Eye (tissue), 1 donor: ENCODE measurements around the gene GNAQ.

Experiments
- DNase-seq: peaks from one replicate; pipeline ENCODE4 v3.0.0-alpha.2; 2015

Gene GNAQ

GRCh38 chr9:77935974-77936373, 95.6 kb downstream of the GNAQ start:
- DNase-seq, result no peak

GRCh38 chr9:77935211-77935610, 96.4 kb downstream of the GNAQ start:
- no peak for DNase-seq

GRCh38 chr9:77933976-77934375, 97.6 kb downstream of the GNAQ start:
- no peak for DNase-seq

GRCh38 chr9:77933019-77933418, 98.6 kb downstream of the GNAQ start:
- DNase-seq, result no peak

- DNase-seq, result no peak
These were observed 101.7 kb downstream of the GNAQ start for GRCh38 chr9:77929942-77930341.

- no peak for DNase-seq
These were observed 104.3 kb downstream of the GNAQ start for GRCh38 chr9:77927265-77927664.

GRCh38 chr9:77926371-77926878, 105.2 kb downstream of the GNAQ start:
- no peak for DNase-seq

GRCh38 chr9:77922591-77922990, 109.0 kb downstream of the GNAQ start:
- DNase-seq, result no peak

GRCh38 chr9:77917800-77918199, 113.8 kb downstream of the GNAQ start:
- DNase-seq, result no peak

GRCh38 chr9:77916820-77917219, 114.8 kb downstream of the GNAQ start:
- no peak for DNase-seq

- DNase-seq, result no peak
These were observed 115.2 kb downstream of the GNAQ start for GRCh38 chr9:77916410-77916819.

GRCh38 chr9:77915744-77916143, 115.9 kb downstream of the GNAQ start:
- DNase-seq, result peak; percentile 13

GRCh38 chr9:77912895-77913693, 118.5 kb downstream of the GNAQ start:
- DNase-seq, result no peak

GRCh38 chr9:77911928-77912327, 119.7 kb downstream of the GNAQ start:
- no peak for DNase-seq

GRCh38 chr9:77910194-77910621, 121.4 kb downstream of the GNAQ start:
- DNase-seq, result peak; percentile 19

- no peak for DNase-seq
These were observed 122.3 kb downstream of the GNAQ start for GRCh38 chr9:77909306-77909705.

GRCh38 chr9:77908293-77908692, 123.3 kb downstream of the GNAQ start:
- no peak for DNase-seq

- no peak for DNase-seq
These were observed 124.0 kb downstream of the GNAQ start for GRCh38 chr9:77907585-77907984.

GRCh38 chr9:77906991-77907390, 124.6 kb downstream of the GNAQ start:
- DNase-seq, result no peak

GRCh38 chr9:77903666-77904285, 127.8 kb downstream of the GNAQ start:
- DNase-seq, result no peak

GRCh38 chr9:77901771-77902170, 129.8 kb downstream of the GNAQ start:
- DNase-seq, result no peak

GRCh38 chr9:77901018-77901417, 130.6 kb downstream of the GNAQ start:
- no peak for DNase-seq

- DNase-seq, result no peak
These were observed 131.8 kb downstream of the GNAQ start for GRCh38 chr9:77899679-77900354.

GRCh38 chr9:77898864-77899263, 132.7 kb downstream of the GNAQ start:
- DNase-seq, result no peak
